Bronchial epithelial cell (primary cell): Measurements from ENCODE around the gene IFT74. TPM values are rescaled to one million over a fixed set of nuclear protein-coding genes. Genes with fewer than 3 reads are reported as not detected.

Source experiments
- DNase-seq: peaks from one replicate; pipeline ENCODE4 v3.0.0-alpha.2; 2010; ENCODE audit warnings: low read depth
- FAIRE-seq: peaks from 2 replicates; lab custom pipeline; 2011; peaks lifted over from hg19 to GRCh38; lab: Jason Lieb, UNC
- H3K27me3 ChIP-seq: 2 replicates; pipeline ENCODE4 v1.5.1; 2011; ENCODE audit warnings: low read length; ENCODE audit not compliant: control insufficient read depth, insufficient read depth
- H3K36me3 ChIP-seq: 2 replicates; pipeline ENCODE4 v1.5.1; 2011; ENCODE audit warnings: low read length; ENCODE audit not compliant: control insufficient read depth, insufficient read depth
- H3K4me3 ChIP-seq: 2 replicates; pipeline ENCODE4 v1.5.1; 2011; ENCODE audit warnings: mild to moderate bottlenecking, low read depth, low read length, control low read depth
- CTCF ChIP-seq: IDR thresholded peaks from 2 replicates; pipeline ENCODE4 v1.5.1; 2011; ENCODE audit warnings: mild to moderate bottlenecking, moderate library complexity, low read length, control low read depth, inconsistent platforms; ENCODE audit not compliant: insufficient read depth, severe bottlenecking
- total RNA-seq: library from RNA; depleted of rRNA; stranded (reverse); fragments of >200 nt; gene quantifications from 2 replicates; pipeline ENCODE4 v1.2.1, GENCODE V29; 2014

IFT74 gene
- total RNA-seq, 1 donor from 2014 or later: 6.8 TPM

DNA sequence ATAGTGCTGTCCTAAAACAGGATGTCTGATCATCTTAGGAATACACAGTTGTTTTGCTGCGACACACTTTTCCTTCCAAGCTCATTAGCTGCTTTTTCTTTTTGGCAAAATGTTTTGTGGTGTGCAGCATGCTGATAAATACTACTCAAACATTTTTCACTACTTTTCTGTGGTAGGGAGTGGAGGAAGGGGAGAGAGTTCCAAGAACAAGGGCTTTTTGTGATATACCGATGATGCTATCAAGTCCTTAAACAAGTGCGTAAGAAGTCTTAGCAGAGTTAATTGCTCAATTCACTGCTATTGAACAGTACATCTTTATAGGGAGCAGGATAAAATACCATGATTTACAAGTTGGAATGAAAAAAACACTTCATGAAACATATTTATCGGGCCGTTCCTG, 129.2 kb downstream of the IFT74 start:
- Histone ChIP-seq H3K36me3 (no peaks in the 10 kb centered on the region), H3K27me3 (no peaks in the 10 kb centered on the region), H3K4me3 (no peak overlapping the region)
- no peak for TF ChIP-seq CTCF
- DNase-seq (no peak), FAIRE-seq (no peak)

GRCh38 chr9:27086818-27087680, 130.8 kb downstream of the IFT74 start:
- DNase-seq (no peak), FAIRE-seq (no peak)
- H3K36me3 ChIP-seq: no peaks in the 10 kb centered on the region
- H3K4me3 ChIP-seq: no peak overlapping the region
- no peak for TF ChIP-seq CTCF
- no peaks in the 10 kb centered on the region for H3K27me3 ChIP-seq

DNA sequence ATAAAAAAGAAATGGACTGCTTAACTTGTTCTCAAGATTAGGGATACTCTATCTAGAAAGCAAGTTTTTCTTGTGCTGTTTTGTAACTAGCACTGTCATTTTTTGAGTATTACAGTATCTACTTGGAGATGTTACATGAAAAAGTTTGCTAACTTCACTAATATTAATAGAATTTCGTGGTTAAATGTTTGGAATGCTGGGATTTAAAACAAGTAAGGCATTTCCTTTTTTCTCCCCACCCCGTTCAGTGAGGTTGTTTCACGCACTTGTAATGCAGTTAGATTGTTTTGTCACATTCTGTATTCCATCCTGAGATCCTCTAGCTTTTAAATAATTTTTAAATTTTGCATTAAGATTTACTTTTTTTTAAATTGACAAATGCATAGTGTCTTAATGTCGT, 132.8 kb downstream of the IFT74 start:
- H3K36me3 ChIP-seq: no peaks in the 10 kb centered on the region
- FAIRE-seq: no peak
- no peak overlapping the region for H3K4me3 ChIP-seq
- TF ChIP-seq CTCF: no peak
- no peak for DNase-seq
- no peaks in the 10 kb centered on the region for H3K27me3 ChIP-seq

DNA sequence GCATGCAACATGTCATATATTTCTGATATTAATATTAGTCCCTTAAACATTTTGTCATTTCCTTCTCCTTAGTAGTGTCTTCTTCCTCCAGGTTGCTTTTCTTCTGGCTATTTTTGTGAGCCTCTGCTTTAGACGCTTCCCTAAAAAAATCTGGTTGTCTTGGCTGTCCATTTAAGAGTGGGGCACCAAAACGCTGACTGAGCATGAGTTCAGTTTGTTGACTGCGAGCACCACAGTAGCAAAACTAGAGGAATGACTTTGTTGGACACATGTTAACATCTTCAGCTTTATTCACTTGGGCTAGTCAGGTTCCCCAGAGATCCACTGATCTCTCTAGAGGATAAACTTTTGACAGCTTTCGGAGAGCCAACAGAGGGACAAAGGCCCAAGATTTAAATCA, 133.5 kb downstream of the IFT74 start:
- H3K36me3 ChIP-seq: no peaks in the 10 kb centered on the region

GRCh38 chr9:27090231-27090630, 134.0 kb downstream of the IFT74 start:
- no peak overlapping the region for H3K4me3 ChIP-seq
- no peak for FAIRE-seq
- H3K27me3 ChIP-seq: no peaks in the 10 kb centered on the region
- no peaks in the 10 kb centered on the region for H3K36me3 ChIP-seq
- no peak for DNase-seq
- TF ChIP-seq CTCF: no peak

More for the DNA sequence above, 133.5 kb downstream of the IFT74 start:
- FAIRE-seq (no peak), DNase-seq (no peak)
- no peak overlapping the region for H3K4me3 ChIP-seq
- TF ChIP-seq CTCF: no peak
- H3K27me3 ChIP-seq: no peaks in the 10 kb centered on the region
